ENCODE measurements around the gene PLCL2. TPM values are rescaled to one million over a fixed set of nuclear protein-coding genes. Genes with fewer than 3 reads are reported as not detected.
A peak's percentile ranks its signal among the peaks of the same experiment; 100 is the strongest.

PLCL2 gene
- total RNA-seq, 1 donor from 2014 or later, result 14.9 TPM

DNA sequence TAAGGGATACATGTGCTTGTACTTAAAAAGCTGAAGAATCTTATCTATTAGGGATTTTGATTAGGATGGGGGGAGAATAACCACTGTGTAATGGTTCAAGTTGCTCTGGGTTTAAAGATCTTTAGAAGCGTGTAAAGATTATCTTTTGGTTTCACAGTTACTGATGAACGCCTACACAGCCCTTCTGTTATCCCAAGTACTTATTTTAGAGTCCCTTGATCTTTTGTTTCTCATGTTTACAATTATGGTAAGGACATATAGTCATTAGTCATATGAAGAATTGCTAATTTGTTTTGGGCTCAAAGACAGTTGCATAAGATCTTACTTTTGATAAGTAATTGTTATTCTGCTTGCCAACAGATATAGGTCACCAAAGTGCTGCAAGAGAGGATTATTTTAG, 160.1 kb downstream of the PLCL2 start:
- intact Hi-C loops (cut with micrococcal nuclease), result loop anchor here (1.0 to 10.0 kb wide), 10 partner anchors 12 to 1160 kb away; no protein-coding TSS in a partner anchor
- H3K4me3 Mint-ChIP-seq, result no peak overlapping the region
- DNase-seq (ENCODE audit: low spot score), result no peak
- peaks cover 57% of the 10 kb centered on the region for H3K4me1 Mint-ChIP-seq (ENCODE audit: low read depth)
- peaks cover 48% of the 10 kb centered on the region for H3K36me3 Mint-ChIP-seq (ENCODE audit: low read depth)
- H3K27me3 Mint-ChIP-seq (ENCODE audit: insufficient read depth), result no peaks in the 10 kb centered on the region
- H3K27ac Mint-ChIP-seq, result peak overlapping the region; percentile 40
- H3K9me3 Mint-ChIP-seq, result peaks cover 8% of the 10 kb centered on the region

DNA sequence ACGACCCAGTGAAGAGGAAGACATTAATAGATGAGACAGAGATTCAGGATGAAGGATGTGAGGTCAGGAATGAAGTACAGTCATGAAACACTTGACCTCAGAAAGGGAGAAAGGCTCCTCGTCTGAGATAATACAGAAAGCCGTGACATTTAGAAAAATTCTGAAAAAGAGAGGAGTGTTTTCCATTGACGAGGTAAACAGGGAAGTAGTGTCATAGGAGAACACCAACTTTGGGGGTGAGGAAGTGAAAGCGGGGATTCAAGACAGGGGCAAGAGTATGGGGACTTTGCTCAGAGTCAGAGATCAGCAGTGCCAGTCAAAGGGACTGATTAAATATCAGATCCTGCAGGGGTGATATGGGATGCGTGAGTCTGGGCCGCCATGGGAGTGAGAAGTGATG, 160.9 kb downstream of the PLCL2 start:
- DNase-seq (ENCODE audit: low spot score), result no peak
- Mint-ChIP-seq H3K9me3 (peaks cover 15% of the 10 kb centered on the region), H3K27ac (no peak overlapping the region), H3K4me1 (ENCODE audit: low read depth) (peaks cover 53% of the 10 kb centered on the region), H3K27me3 (ENCODE audit: insufficient read depth) (no peaks in the 10 kb centered on the region), H3K4me3 (no peak overlapping the region), H3K36me3 (ENCODE audit: low read depth) (peaks cover 55% of the 10 kb centered on the region)
- intact Hi-C loops (cut with micrococcal nuclease), result loop anchor here (1.0 to 10.0 kb wide), 9 partner anchors 12 to 1159 kb away; no protein-coding TSS in a partner anchor

DNA sequence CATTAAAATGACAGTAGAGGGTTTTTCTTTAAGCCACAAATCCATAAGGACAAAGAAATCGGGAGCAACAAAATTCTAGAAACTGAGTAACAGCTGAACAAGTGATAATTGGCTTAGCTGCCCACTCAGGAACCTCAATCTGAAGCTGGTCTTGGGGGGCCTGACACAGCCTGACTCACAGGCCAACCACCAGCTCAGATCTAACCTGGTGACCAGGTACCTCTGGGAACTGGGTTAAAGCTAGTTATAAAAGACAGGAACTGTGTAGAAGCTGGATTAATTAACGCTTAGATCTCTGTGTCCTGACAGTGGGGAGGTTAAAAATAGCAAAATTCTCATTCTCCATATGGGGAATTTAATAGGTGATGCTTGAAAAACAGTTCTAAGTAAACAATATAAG, 161.9 kb downstream of the PLCL2 start:
- H3K27me3 Mint-ChIP-seq (ENCODE audit: insufficient read depth), result no peaks in the 10 kb centered on the region
- H3K4me1 Mint-ChIP-seq (ENCODE audit: low read depth), result peaks cover 50% of the 10 kb centered on the region
- peaks cover 18% of the 10 kb centered on the region for H3K9me3 Mint-ChIP-seq
- H3K27ac Mint-ChIP-seq, result no peak overlapping the region
- peaks cover 57% of the 10 kb centered on the region for H3K36me3 Mint-ChIP-seq (ENCODE audit: low read depth)
- intact Hi-C loops (cut with micrococcal nuclease), result loop anchor here (10.0 kb wide), 1 partner anchor 1158 kb away; no protein-coding TSS in a partner anchor
- no peak for DNase-seq (ENCODE audit: low spot score)
- no peak overlapping the region for H3K4me3 Mint-ChIP-seq

DNA sequence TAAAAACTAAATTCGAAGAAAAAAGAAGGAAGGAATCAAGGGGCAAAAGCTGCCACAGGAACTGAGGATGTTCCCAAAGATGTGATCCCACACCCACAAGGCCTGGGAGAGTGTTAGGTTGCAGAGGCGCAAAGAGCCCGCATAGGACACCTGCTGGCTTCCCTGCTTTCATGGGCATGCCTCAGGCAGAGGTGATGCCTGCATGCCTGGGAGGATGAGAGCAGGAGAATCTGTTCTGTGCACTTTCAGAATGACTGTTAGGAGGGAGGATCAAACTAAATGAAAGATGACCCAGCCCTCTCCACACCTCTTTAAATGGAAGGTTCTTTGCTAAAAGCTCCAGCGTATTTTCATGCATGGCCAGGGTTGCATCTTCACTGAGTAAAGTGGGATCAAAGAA, 162.4 kb downstream of the PLCL2 start:
- intact Hi-C loops (cut with micrococcal nuclease), result loop anchor here (10.0 kb wide), 1 partner anchor 1158 kb away; no protein-coding TSS in a partner anchor
- H3K36me3 Mint-ChIP-seq (ENCODE audit: low read depth), result peaks cover 63% of the 10 kb centered on the region
- no peak overlapping the region for H3K27ac Mint-ChIP-seq
- no peak for DNase-seq (ENCODE audit: low spot score)
- no peak overlapping the region for H3K4me3 Mint-ChIP-seq
- no peaks in the 10 kb centered on the region for H3K27me3 Mint-ChIP-seq (ENCODE audit: insufficient read depth)
- H3K9me3 Mint-ChIP-seq, result peaks cover 23% of the 10 kb centered on the region
- H3K4me1 Mint-ChIP-seq (ENCODE audit: low read depth), result peaks cover 53% of the 10 kb centered on the region

DNA sequence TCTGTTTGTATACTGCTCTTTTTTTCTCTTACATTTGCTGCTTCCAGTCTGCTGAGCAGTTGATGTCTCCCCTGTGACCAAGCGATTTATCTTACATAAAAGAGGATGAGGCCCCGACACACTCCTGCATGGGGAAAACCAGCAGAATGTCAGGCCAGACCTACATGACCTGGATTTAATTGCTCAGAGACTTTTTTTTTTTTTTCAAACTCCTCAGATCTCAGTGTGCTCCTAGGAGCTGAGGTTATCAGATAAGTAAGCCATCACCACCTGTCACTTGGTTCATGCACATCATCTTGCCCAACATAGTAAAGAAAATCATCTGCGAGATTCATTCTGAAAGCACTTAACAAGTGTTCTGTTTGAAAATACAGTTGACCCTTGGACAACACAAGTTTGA, 163.1 kb downstream of the PLCL2 start:
- DNase-seq (ENCODE audit: low spot score), result no peak
- Mint-ChIP-seq H3K4me3 (no peak overlapping the region), H3K27ac (no peak overlapping the region), H3K36me3 (ENCODE audit: low read depth) (peaks cover 61% of the 10 kb centered on the region), H3K27me3 (ENCODE audit: insufficient read depth) (no peaks in the 10 kb centered on the region), H3K4me1 (ENCODE audit: low read depth) (peaks cover 51% of the 10 kb centered on the region), H3K9me3 (peaks cover 25% of the 10 kb centered on the region)
- intact Hi-C loops (cut with micrococcal nuclease), result loop anchor here (10.0 kb wide), 1 partner anchor 1157 kb away; no protein-coding TSS in a partner anchor

DNA sequence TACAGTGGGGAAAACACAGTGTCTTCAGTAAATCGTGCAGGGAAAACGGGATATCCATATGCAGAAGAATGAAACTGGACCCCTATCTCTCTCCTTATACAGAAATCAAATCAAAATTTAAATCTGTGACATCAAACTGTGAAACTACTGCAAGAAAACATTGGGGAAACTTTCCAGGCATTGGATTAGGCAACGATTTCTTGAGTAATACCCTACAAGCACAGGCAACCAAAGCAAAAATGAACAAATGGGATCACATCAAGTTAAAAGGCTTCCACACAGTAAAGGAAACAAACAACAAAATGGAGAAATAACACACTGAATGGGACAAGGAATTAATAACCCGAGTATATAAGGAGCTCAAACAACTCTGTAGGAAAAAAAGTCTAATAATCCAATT, 165.3 kb downstream of the PLCL2 start:
- Mint-ChIP-seq H3K36me3 (ENCODE audit: low read depth) (peaks cover 71% of the 10 kb centered on the region), H3K27me3 (ENCODE audit: insufficient read depth) (no peaks in the 10 kb centered on the region), H3K9me3 (peaks cover 46% of the 10 kb centered on the region), H3K4me3 (no peak overlapping the region), H3K4me1 (ENCODE audit: low read depth) (peaks cover 47% of the 10 kb centered on the region), H3K27ac (no peak overlapping the region)
- DNase-seq (ENCODE audit: low spot score), result no peak
- intact Hi-C loops (cut with micrococcal nuclease), result no loop called here

DNA sequence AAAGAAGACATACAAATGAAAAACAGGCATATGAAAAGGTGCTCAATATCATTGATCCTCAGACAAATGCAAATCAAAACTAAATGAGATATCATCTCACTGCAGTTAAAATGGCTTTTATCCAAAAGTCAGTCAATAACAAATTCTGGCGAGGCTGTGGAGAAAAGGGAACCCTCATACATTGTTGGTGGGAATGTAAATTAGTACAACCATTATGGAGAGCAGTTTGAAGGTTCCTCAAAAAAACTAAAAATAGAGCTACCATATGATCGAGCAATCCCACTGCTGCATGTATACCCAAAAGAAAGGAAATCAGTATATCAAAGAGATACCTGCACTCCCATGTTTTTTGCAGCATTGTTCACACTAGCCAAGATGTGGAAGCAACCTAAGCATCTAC, 165.8 kb downstream of the PLCL2 start:
- H3K4me1 Mint-ChIP-seq (ENCODE audit: low read depth), result peaks cover 47% of the 10 kb centered on the region
- no peak for DNase-seq (ENCODE audit: low spot score)
- no peak overlapping the region for H3K27ac Mint-ChIP-seq
- no peaks in the 10 kb centered on the region for H3K27me3 Mint-ChIP-seq (ENCODE audit: insufficient read depth)
- intact Hi-C loops (cut with micrococcal nuclease), result no loop called here
- peaks cover 70% of the 10 kb centered on the region for H3K36me3 Mint-ChIP-seq (ENCODE audit: low read depth)
- H3K4me3 Mint-ChIP-seq, result no peak overlapping the region
- peaks cover 46% of the 10 kb centered on the region for H3K9me3 Mint-ChIP-seq

DNA sequence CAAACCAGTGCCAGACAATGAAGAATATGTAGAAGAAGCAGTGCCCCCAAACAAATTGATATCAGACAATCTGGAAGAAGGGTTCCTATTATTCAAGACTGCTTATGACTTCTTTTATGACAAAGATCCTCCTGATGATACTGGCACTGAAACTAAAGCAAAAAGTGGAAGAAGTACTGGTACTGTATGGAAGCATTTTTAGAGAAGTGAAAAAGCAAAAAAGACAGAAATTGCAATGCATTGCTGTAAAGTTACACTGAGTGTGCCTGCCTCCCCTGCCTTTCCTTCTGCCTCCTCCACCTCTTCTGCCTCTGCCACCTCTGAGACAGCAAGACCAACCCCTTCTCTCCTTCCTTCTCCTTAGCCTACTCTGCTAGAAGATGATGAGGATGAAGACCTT, 167.6 kb downstream of the PLCL2 start:
- Mint-ChIP-seq H3K4me1 (ENCODE audit: low read depth) (peaks cover 30% of the 10 kb centered on the region), H3K27ac (no peak overlapping the region), H3K9me3 (peaks cover 46% of the 10 kb centered on the region), H3K36me3 (ENCODE audit: low read depth) (peaks cover 55% of the 10 kb centered on the region), H3K4me3 (no peak overlapping the region), H3K27me3 (ENCODE audit: insufficient read depth) (no peaks in the 10 kb centered on the region)
- intact Hi-C loops (cut with micrococcal nuclease), result no loop called here
- no peak for DNase-seq (ENCODE audit: low spot score)

DNA sequence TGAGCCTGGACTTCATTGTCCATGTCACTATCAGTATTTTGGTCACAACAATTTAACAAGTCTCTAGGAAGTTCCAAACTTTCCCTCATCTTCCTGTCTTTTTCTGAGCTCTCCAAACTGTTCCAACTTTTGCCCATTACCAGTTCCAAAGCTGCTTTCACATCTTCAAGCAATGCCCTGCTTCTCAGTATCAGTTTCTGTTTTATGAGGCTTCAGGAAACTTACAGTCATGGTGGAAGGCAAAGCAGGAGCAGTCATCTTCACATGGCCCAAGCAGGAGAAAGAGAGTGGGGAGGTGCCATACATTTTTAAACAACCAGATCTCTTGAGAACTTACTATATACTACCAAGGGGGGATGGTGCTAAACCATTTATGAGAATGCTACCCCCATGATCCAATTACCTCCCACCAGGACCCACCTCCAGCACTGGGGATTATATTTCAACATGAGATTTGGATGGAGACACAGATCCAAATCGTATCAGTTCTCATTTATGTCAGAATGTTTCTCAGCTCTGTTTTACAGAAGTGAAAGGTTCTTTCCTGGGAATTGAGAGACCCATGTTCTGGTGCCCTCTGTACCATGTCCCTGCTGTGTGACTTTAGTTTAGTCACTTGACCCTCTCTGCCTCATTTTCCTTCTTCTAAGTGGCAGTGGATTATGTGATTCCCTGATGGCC, 169.7 kb downstream of the PLCL2 start:
- Mint-ChIP-seq H3K9me3 (peaks cover 41% of the 10 kb centered on the region), H3K36me3 (ENCODE audit: low read depth) (peaks cover 51% of the 10 kb centered on the region), H3K4me3 (no peak overlapping the region), H3K27me3 (ENCODE audit: insufficient read depth) (no peaks in the 10 kb centered on the region), H3K4me1 (ENCODE audit: low read depth) (peaks cover 23% of the 10 kb centered on the region), H3K27ac (peak overlapping the region; percentile 19)
- DNase-seq (ENCODE audit: low spot score), result no peak
- intact Hi-C loops (cut with micrococcal nuclease), result no loop called here

DNA sequence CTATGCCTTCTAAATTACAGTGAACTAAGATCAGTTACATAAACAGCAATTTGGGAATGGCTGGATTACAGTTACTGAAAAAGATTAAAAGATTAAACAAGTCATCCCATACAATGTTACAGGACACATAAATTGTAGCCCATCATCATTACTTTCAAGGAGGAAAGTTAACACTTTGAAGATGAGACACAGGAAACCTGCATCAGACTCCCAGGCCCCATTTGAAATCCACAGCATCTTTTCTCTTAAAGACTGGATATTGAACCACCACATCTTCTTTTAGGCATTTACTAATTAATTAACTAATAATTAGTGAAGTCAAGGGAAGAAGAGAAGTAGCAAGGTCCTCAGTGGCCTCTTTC, 170.2 kb downstream of the PLCL2 start:
- Mint-ChIP-seq H3K9me3 (peaks cover 36% of the 10 kb centered on the region), H3K27ac (peak overlapping the region; percentile 19)
- intact Hi-C loops (cut with micrococcal nuclease), result no loop called here

DNA sequence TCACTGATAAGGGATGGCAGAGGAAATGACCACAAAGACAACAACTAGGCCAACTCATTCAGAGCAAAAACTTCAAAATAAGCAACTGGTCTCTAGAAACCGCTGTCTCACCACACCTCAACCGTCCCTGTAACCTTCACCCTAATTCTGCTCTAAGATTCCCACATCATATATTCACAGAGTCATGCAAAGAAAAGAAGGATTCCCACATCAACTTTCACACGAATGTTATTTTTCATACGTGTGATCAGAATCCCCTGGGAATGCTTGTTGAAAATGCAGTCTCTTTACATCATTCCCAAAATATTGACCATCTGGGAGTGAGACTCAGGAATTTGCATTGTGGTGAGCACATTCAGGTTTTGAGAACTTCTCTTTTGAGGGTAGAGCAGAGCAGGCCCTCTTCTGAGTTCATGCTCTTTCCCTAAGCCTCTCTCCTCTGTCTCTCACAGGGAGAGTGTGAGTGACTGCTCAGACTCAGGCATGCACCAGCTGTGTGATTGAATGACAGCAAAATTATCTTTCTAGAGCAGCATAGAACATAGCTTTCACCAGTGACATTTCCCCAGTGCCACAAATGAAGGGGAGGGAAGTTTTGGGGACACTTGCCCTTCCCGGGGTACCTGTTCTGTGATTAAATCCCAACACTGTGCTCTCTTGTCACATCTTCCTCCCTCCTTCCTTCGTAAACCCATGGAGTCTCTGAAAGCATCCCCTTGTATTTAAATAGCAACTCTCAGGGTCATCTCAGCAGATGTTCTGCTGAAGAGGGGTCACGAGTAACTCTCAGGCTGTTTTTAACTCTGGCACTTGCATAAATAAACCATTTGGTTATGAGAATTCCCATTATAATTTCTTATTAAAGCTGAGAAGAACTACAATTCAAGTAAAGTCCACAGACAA, 170.9 kb downstream of the PLCL2 start:
- intact Hi-C loops (cut with micrococcal nuclease), result no loop called here
- Mint-ChIP-seq H3K4me3 (no peak overlapping the region), H3K27me3 (ENCODE audit: insufficient read depth) (no peaks in the 10 kb centered on the region), H3K4me1 (ENCODE audit: low read depth) (peaks cover 23% of the 10 kb centered on the region), H3K9me3 (peaks cover 31% of the 10 kb centered on the region), H3K27ac (no peak overlapping the region), H3K36me3 (ENCODE audit: low read depth) (peaks cover 44% of the 10 kb centered on the region)
- no peak for DNase-seq (ENCODE audit: low spot score)

More for the DNA sequence above, 170.2 kb downstream of the PLCL2 start:
- Mint-ChIP-seq H3K27me3 (ENCODE audit: insufficient read depth) (no peaks in the 10 kb centered on the region), H3K4me1 (ENCODE audit: low read depth) (peaks cover 23% of the 10 kb centered on the region), H3K4me3 (no peak overlapping the region), H3K36me3 (ENCODE audit: low read depth) (peaks cover 51% of the 10 kb centered on the region)
- no peak for DNase-seq (ENCODE audit: low spot score)

DNA sequence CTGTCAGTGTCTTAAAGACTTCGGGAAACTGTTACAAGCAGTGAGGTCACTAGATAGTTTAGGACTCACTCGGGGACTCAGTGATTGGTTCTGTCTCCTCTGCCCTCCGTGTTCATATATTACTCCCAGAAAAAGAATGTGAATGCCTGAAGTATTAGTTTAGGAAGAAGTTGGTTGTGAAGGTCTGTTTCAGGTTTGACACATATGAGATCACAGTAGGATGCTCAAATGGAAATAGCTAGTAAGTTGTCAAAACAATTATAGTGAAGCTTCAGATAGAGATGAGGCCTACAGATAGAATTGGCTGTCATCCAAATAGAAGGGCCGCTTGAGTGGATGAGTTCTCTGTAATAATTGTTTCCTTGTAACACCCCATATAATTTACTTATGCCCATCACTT, 172.6 kb downstream of the PLCL2 start:
- peaks cover 36% of the 10 kb centered on the region for H3K36me3 Mint-ChIP-seq (ENCODE audit: low read depth)

DNA sequence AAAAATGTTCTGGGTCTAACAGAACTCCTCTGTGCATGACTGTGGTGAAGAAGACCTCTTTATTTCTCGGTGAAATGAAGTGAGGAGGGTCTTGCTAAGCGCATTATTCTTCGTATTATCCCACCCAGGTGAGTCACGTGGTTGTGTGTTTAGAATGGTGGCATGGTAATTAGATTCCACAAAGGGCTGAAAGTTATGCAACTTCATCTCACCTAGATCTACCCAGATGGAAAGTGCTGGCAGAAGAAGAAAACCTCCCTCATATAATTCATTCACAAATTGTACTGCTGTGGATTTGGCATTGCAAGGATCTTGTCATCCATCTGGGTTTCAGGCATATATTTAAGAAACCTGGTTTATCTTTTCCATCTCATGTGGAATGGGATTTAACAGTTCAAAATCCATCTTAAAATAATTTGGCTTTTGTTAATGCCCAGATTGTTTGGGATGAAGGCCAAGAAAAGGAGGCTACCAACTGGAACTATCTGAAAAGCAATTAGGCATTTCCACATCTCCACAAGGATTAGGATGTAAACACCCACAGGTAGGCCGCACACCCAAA, 175.3 kb downstream of the PLCL2 start:
- no peak for DNase-seq (ENCODE audit: low spot score)
- peaks cover 20% of the 10 kb centered on the region for H3K36me3 Mint-ChIP-seq (ENCODE audit: low read depth)
- no peaks in the 10 kb centered on the region for H3K9me3 Mint-ChIP-seq
- H3K27ac Mint-ChIP-seq, result no peak overlapping the region
- H3K27me3 Mint-ChIP-seq (ENCODE audit: insufficient read depth), result no peaks in the 10 kb centered on the region
- H3K4me3 Mint-ChIP-seq, result no peak overlapping the region
- intact Hi-C loops (cut with micrococcal nuclease), result no loop called here
- peaks cover 19% of the 10 kb centered on the region for H3K4me1 Mint-ChIP-seq (ENCODE audit: low read depth)

More for the DNA sequence above, 172.6 kb downstream of the PLCL2 start:
- intact Hi-C loops (cut with micrococcal nuclease), result no loop called here
- Mint-ChIP-seq H3K27ac (no peak overlapping the region), H3K4me3 (no peak overlapping the region), H3K27me3 (ENCODE audit: insufficient read depth) (no peaks in the 10 kb centered on the region), H3K9me3 (peaks cover 22% of the 10 kb centered on the region), H3K4me1 (ENCODE audit: low read depth) (peaks cover 25% of the 10 kb centered on the region)
- DNase-seq (ENCODE audit: low spot score), result no peak

Data from activated T-helper 1 cell treated with anti-CD3 and anti-CD28 coated beads, Interleukin-12 subunit alpha, Interleukin-12 subunit beta, Interleukin-2, Interleukin-4 antibody, amounts not matched to agents 30 ng/mL and 10 ng/mL and 1 ng/mL, durations not matched to agents 14 hours and 24 hours and 36 hours (primary cell).